ENCODE results near the gene PPP2R3A.

Gene PPP2R3A

DNA sequence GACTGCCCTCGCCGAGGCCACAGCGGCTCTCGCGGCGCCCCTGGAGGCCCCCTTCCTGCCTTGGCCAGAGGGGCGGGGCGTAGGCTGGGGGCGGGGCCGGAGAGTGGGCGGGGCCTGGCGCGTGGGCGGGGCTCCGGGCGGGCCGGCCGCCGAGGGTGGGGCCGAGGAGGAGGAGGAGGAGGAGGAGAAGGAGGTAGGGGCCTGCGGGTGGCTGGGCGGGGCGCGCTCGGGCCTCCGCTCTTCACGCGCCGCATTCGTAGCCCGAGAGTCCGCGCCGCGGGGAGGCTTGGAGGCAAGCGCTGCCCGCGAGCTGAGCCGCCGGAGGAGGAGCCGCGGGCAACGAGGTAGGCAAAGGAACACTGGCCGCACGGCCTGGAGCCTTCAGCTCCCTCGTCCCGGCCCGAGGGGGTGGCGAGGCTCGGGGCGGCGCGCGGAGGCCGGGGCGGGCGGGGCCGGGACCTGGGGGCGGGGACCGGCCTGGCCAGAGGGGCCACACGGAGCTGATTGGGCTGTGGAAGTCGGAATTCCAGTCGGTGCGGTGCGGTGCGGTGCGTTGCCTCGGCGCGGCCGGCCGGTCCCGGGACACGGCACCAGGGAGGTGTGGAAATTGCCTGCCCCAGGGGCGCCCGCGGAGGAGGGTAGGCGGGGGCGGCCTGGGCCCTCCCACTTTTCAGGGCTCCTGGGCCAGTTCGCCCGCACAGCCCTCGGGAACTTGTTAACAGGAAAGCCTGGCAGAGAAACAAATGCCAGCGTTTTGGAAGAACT is at the start of gene PPP2R3A:
TSS of gene PPP2R3A (plus strand) at position 223 of the 765 bp plus-strand sequence. CDS start 35,771 bp downstream, outside the sequence.
- peak within 1 kb of the TSS; percentile 99 for H3K4me3 ChIP-seq

GRCh38 chr3:135916310-135916709 is 49.2 kb upstream of the PPP2R3A start:
- no peak for DNase-seq (ENCODE audit: low spot score)
- Histone ChIP-seq H3K27ac (no peak overlapping the region), H3K4me3 (no peak overlapping the region)
- TF ChIP-seq CTCF (IDR thresholded peaks at IDR 0.05), result no peak

More for the DNA sequence above, at the start of gene PPP2R3A:
- H3K27ac ChIP-seq, result peak within 1 kb of the TSS; percentile 98 to 99
- DNase-seq (ENCODE audit: low spot score), result peak; percentile 96
- TF ChIP-seq CTCF (IDR thresholded peaks at IDR 0.05), result no peak

DNA sequence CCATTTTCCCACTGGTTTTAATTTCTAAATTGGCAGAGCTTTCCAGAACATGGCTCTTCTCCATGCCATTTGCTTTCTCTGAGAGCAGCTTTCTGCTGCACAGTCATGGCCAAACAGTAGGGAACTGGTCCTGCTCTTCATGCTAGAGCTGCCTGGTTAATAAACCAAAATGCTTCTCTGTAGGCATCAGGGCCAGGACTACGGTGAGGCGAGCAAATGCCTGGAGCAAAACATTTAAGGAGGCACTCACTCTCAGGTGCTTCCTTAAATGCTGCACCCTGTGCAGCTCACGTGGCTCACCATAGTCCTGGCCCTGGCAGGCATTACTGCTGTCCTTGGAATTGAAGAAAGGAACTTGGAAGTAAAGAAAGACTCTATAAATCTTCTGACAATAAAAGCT is 48.5 kb upstream of the PPP2R3A start:
- no peak for DNase-seq (ENCODE audit: low spot score)
- no peak for TF ChIP-seq CTCF (IDR thresholded peaks at IDR 0.05)
- Histone ChIP-seq H3K27ac (no peak overlapping the region), H3K4me3 (no peak overlapping the region)

- Histone ChIP-seq H3K27ac (no peak overlapping the region), H3K4me3 (no peak overlapping the region)
- no peak for DNase-seq (ENCODE audit: low spot score)
- TF ChIP-seq CTCF (IDR thresholded peaks at IDR 0.05), result no peak
Measured at GRCh38 chr3:135917927-135918597, 47.5 kb upstream of the PPP2R3A start.

DNA sequence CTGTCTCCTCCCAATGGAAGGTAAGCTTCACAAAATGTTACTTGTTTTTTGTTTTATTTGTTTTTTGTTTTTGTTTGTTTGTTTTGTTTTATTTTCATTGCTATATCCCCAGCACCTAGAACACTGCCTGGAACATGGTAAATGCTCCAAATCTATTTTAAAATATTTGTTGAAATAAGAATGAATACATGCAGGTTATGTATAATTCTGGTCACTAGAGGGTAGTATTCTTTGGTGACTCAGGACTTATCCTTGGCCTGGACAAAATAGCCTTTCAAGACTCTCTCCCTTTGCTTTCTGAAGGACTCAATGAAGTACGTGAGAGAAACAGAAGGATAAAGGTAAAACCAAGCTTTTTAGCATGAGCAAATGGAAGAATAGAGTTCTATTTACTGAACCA is 46.9 kb upstream of the PPP2R3A start:
- Histone ChIP-seq H3K4me3 (no peak overlapping the region), H3K27ac (no peak overlapping the region)
- TF ChIP-seq CTCF (IDR thresholded peaks at IDR 0.05), result peak; percentile 11
- no peak for DNase-seq (ENCODE audit: low spot score)

- TF ChIP-seq CTCF (IDR thresholded peaks at IDR 0.05), result no peak
- no peak for DNase-seq (ENCODE audit: low spot score)
- Histone ChIP-seq H3K27ac (no peak overlapping the region), H3K4me3 (no peak overlapping the region)
Measured at GRCh38 chr3:135920275-135920674, 45.3 kb upstream of the PPP2R3A start.

- DNase-seq (ENCODE audit: low spot score), result no peak
Measured at GRCh38 chr3:135922903-135923250, 42.7 kb upstream of the PPP2R3A start.

More at GRCh38 chr3:135922903-135923250, 42.7 kb upstream of the PPP2R3A start:
- H3K27ac ChIP-seq, result no peak overlapping the region
- H3K4me3 ChIP-seq, result no peak overlapping the region
- TF ChIP-seq CTCF (IDR thresholded peaks at IDR 0.05), result no peak
